Transverse colon (tissue), 4 donors: ENCODE measurements around the gene LRP5.

Source experiments
- CTCF ChIP-seq, 5 experiments: fragments of 200-600 bp in 3 of 5; fragments of 450-650 bp in 2 of 5; sonication (generic) in 3 of 5; IDR thresholded peaks; 1 replicate in 2 of 5; 2 replicates in 3 of 5; pipeline ENCODE4 v1.5.1; 2016 to 2017; ENCODE audit warnings: antibody characterized with exemption in 5 of 5, inconsistent platforms in 3 of 5, mild to moderate bottlenecking in 2 of 5, moderate library complexity in 1 of 5
- EP300 ChIP-seq: sonication (generic); formaldehyde crosslinking; IDR thresholded peaks from one replicate; pipeline ENCODE4 v1.6.1; 2017; ENCODE audit warnings: antibody characterized with exemption, low read depth
- POLR2A ChIP-seq: fragments of 450-650 bp; IDR thresholded peaks from one replicate; pipeline ENCODE4 v1.6.1; 2016; ENCODE audit warnings: antibody characterized with exemption, mild to moderate bottlenecking, moderate library complexity
- POLR2AphosphoS5 ChIP-seq, 3 donors: sonication (generic); formaldehyde crosslinking; IDR thresholded peaks; one replicate each; pipeline ENCODE4 v1.6.1; 2016; ENCODE audit warnings: antibody characterized with exemption in 3 of 3

- TF ChIP-seq CTCF (IDR thresholded peaks at IDR 0.05) (no peak), EP300 (no peak), POLR2A (no peak), POLR2AphosphoS5 (IDR thresholded peaks at IDR 0.05) (no peak)
Measured at GRCh38 chr11:68338051-68338780, 25.8 kb downstream of the LRP5 start.
